HG03342 (cell line): ENCODE results near the gene ZNF26.

Source experiments
- ATAC-seq: cut with Tn5 transposase; IDR thresholded peaks from one replicate; pipeline ENCODE4 v1.9.1; 2021; ENCODE audit warnings: mild to moderate bottlenecking, moderate library complexity; ENCODE audit not compliant: unreplicated experiment

Gene ZNF26

GRCh38 chr12:133058203-133059113 is 72.3 kb downstream of the ZNF26 start:
- no peak for ATAC-seq

- ATAC-seq, result no peak
These were observed 75.8 kb downstream of the ZNF26 start for GRCh38 chr12:133061954-133062353.

DNA sequence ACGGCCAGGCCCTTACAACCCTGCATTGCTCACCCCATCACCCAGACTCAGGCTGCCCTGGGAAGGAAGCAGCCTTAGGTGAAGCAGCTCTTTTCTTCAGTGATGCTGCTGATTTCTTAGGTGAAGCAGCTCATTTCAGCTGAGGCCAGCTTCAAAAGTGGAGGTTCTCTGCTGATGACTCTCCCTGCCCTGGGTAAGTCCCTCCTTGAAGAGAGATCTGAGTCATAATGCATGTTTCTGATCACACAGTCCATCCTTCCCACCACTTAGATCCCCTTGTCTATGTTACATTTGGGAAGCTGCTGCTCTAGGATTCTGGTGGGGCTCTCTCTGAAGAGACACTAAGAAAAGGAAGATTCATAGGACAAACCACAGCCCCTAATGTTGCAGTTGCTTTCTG is 77.4 kb downstream of the ZNF26 start:
- ATAC-seq, result no peak

DNA sequence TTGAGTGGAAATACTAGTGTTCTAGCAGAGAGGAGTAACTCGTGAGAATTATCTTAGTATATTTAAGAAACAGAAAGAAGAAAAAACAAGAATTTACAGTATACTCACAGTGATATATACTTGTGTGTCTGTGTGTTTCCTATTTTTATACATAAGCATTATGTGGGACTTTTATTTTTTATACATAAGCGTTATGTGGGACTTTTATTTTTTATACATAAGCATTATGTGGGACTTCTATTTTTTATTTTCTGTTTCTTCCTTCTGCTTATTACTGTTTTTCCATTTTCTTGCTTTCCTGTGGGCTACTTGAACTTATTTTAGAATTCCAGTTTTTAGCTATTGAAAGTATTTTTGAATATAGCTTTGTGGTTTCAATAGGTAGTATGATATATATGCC is 87.7 kb downstream of the ZNF26 start:
- ATAC-seq, result no peak
